ENCODE measurements around the gene QPCTL.

The QPCTL gene

DNA sequence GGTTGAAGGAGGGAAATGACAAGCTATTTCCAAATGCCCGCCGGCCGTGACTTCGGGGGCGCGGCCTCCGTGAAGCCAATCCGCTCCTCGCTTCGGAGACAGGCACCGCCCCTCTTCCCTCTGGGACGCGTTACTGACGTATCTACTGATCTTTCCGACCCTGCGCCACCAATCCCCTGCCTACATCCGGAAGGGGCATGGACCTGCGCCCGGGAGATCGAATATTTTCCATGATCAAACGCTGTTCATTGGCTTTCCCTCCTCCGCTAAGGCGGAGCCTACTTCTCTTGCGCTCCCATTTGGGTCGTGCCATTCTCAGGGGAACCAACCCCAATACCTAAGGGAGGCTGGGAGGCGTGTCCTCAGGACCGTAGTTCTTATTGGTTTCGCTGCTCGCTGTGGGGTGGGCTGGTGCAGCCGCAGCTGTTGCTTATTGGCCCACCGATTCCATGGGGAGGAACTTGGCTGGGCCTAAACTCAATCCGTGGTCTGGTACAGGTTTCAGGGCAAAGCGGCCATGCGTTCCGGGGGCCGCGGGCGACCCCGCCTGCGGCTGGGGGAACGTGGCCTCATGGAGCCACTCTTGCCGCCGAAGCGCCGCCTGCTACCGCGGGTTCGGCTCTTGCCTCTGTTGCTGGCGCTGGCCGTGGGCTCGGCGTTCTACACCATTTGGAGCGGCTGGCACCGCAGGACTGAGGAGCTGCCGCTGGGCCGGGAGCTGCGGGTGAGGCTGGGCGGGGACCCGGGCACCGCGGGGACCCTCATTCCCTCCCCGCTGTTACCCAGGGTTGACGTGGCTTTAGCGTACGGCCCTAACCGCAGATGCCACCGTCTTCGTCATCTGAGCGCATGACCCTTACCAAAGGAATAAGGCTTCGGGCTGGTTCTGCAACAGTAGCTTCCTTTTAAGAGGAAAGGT lies at the start of gene QPCTL:
TSS of gene QPCTL (plus strand) at position 480 of the 919 bp plus-strand sequence. CDS start at position 518, 38 bp downstream.
- peak; percentile 97 for DNase-seq

DNA sequence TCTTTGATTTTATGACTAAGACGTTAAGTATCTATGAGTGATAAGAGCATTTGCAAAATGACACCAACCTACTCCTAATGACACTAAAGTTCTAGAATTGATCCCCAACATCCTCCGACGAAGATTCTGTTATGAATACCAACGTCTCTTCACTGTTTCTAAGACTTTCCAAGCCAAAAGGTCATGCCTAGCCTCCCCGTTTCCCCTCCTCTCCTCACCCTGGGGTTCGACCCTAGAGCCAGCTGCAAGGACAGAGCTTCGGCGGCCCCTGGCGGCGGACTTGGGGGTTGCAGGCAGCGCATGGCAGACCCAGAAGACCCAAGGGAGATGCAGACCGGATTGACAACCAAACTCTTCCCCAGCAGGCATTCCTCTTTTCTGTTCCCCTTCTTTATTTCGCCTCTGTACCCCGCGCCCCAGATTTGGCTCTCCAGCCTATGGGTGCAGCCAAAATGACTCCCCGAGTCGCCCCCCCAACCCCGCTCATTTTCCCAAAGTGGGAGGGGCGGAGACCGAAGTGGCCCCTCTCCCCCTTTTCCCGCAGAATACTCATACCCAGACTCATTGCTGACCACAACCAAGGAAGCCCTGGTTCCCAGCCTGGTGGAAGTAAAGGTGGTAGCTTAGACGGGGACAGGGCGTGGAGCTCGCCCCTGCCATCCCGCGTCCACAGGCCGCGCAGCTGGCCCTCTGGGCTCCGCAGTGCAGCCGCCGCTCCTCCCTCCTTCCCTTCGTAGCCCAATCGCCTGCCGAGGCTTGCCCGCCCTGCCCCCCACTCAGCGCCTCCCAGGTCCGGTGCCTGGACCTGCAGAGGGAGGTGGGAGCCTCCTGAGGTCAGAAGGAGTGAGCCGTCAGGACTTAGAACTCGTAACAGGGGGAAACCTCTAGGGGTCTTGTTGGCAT lies 49.2 kb upstream of the QPCTL start:
- DNase-seq: peak; percentile 92

DNA sequence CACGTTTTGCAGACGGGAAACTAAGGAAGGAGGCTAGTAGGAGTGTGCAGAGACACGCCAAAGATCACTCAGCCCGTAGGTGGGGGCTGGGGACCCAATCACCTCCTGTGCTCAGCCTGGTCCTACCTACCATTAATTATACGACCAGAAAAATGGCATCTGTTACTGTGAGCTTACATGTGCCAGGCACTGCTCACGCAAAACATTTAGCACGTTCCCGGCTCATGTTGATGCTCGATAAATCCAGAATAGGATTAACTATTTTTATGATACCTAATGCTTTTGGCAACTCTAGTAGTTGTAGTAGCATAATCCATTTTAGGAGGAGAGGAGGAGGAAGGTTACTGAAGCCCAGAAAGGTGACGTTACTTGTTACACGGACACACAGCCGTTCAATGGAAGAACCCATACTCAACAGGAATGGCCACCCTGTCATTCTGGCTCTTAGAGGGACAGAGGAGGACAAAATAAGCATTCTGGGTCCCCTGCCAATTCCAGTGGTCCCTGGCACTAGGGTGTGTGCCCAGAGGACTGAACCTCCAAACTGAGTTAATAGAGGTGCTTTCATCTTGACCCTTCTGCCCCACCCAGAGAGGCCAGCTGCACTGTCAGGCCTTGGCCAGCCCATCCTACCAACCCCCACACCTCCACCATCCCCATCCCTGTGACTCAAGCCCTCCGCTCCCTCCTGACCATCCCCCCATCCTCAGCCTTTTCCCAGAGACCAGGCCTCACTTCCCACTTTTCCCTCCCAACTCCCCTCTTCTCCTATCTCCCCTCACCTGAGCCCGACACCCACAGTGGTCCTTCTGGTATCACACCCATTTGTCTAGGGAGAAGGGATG lies 48.3 kb upstream of the QPCTL start:
- DNase-seq: no peak

DNA sequence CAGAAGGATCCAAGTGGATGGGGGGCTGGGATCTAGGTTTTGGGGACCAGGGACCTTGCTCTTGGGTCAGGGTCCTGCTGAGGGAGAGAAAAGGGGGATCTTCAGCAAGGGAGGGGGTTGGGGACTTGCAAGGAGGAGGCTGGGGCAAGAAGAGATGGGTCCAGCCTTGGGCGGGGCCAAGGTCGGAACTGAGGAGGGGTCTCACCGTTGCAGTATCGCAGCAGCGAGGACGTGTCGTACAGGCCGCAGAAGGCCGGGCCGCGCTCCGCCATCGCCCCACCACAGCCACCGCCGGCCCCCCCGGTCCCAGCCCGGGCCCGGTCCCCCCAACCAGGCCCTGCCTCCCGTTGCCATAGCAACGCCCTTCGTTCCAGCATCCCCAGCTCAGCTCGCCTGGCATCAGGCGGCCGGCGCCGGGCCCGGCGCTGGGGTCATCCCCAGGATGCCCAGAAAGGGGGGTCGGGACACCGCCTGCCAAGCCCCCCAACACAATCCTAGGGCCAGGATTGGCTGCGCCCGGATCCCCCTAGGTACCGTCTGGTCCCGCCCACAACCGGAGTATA lies 47.3 kb upstream of the QPCTL start:
- DNase-seq: no peak

DNA sequence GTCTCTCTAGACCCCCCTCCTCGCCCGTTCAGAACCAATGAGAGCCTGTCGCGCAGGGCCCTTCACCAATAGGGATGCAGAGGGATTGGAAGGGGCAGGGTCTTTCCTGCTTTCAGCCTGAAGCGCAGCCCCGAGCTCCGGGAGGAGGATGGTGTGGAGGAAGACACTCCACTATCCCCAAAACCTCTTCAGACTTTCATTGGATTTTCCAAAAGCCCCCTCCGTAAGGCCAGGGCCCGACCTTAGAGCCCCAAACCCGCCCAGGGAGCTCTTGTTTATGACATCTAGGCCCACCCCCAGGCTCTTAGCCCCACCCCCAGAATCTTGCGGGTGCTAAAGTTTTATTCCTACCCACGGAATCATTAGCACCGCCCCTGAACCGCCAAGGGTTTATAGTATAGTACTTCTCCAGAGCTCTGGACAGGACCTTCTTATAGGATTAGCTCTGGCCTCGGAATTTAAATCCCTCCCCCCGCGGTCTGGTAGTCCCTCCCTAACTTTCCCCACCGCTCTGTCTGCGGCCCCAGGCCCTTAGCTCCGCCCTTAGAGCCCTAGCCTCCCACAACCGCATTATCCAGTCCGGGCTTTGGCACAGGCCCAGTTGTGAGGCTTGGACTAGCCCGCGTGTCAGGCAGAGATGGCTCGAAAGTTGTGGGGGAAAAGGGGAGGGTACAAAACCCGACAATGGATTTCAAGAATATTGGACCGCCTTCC lies 46.7 kb upstream of the QPCTL start:
- peak; percentile 83 for DNase-seq

DNA sequence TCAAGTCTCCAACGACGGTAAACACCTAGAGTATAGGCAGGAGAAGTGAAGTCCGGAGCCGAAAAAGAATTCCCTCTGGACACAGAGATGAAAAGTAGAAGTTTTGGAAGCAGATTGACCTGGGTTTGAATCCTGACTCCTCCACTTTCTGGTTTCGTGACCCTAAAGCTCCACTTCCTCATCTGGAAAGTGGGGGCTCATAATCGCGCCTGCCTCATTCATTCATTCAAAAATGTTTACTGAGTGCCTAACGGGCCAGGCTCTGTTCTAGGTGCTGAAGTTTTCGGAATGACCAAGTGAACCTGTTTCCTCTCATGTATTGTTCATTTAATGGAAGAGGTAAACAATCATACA lies 46.1 kb upstream of the QPCTL start:
- no peak for DNase-seq

DNA sequence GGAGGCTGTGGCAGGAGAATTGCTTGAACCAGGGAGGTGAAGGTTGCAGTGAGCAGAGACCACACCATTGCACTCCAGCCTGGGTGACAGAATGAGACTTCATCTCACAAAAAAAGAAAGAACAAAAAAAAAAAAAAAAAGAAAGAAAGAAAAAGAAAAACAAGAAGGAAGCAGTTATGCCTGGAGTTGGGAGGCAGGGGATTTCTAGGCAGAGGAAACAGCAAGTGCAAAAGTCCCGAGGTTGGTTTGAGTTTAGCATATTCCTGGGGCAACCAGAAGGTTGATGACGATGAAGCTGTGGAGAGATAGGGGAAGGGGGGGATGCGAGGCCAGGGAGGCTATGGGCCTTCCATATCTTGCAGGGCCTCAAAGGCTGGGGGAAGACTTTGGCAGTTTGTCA lies 41.7 kb upstream of the QPCTL start:
- DNase-seq: no peak

DNA sequence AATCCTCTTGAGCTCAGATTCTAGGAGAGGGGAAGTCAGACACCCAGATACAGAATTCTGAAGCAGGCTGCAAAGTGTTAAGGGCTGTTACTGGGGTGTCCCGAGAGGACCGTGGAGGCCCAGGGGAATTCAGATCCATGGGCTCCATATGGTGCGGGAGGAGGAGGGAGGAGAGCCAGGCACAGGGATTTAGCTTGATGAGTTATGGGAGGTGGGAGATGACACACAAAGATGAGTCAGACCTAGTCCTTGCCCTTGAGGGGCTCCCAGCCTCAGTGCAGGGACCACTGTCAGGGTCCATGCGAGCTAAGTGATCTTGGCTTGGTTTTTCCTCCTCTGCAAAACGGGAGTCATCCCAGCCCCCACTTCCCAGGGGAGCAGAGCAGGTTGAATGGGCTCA lies 38.8 kb upstream of the QPCTL start:
- no peak for DNase-seq

DNA sequence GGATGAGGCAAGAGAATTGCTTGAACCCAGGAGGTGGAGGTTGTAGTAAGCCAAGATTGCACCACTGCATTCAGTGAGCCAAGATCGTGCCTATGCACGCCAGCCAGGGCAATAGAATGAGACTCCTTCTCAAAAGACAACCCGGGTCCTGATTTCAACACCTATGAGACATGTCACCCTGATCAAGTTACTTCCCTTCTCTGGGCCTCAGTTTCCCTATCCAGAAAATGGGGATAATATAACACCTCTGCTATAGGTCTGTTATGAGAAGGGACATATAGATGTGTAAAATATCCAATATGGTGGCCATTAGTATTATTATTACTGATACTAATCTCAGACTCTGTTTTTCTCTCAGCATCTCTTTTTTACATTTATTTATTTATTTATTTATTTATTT lies 37.4 kb upstream of the QPCTL start:
- DNase-seq: no peak

DNA sequence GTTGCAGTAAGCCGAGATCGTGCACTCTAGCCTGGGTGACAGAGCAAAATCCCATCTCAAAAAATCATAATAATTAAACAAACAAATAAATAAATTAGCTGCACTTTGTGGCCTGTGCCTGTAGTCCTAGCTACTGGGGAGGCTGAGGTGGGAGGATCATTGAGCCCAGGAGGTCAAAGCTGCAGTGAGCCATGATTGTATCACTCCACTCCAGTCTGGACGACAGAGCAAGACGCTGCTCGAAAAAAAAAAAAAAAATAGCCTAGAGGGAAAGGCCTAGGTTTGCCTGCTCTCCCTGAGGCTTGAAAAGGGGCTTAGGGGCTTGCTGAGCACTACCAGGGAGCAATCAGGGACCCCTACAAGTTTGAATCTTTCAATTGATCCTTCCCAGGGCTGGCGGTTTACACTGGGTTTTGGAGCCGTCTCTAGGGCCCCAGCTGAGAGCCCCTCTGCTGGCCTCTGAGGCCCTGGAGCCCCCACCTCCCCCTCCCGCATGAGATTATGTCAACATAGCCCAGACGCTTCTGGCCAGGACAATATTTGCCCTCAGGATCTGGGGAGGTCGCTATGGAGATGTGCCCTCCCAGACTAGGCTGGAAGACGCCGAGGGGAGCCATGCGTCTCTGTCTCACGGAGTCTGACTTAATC lies 34.8 kb upstream of the QPCTL start:
- no peak for DNase-seq

DNA sequence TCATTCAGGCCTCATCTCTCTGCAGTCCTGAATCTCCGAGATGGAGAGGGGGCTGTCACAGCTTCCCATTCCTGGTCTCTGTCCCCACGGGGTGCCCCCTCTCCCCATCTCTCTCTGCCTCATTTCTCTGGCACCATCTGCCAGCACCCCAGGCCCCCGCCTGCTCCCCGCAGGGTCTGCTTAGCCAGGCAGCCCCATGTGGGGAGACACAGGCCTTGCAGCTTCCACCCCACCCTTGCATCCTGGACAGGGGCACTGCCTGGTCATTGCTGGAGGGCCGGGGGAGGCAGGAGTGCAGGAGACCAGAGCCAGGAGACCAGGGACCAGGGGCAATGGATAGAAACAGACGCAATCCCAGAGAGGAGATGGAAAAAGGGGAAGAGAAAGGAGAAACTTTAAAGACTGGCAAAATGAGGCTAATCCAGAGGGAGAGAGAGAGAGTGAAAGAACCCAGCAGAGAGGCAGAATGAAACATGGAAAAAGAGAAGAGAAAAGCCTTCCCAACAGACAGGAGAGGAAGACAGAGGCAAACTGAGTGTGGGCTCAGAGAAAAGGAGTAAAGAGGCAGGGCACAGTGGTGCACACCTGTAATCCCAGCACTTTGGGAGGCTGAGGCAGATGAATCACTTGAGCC lies 33.3 kb upstream of the QPCTL start:
- no peak for DNase-seq

DNA sequence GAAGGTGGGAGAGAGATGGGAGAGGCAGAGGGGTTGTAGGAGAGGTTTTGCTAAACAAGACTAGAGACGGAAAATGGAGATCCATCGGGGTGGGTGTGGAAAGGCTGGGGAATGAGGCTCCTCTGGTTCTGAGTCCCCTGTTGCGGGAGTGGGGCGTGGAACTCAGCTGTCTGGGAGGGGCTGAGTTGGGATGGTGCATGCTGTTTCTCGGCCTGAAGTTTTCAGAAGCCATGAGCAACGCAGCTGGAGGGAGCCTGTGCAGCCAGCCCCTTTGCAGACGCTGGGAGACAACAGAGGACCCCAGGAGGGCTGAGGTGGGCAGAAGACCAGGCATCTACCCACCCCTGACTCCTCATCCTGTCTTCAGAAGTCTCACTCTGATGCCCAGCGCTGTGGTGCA lies 31.8 kb upstream of the QPCTL start:
- DNase-seq: no peak

DNA sequence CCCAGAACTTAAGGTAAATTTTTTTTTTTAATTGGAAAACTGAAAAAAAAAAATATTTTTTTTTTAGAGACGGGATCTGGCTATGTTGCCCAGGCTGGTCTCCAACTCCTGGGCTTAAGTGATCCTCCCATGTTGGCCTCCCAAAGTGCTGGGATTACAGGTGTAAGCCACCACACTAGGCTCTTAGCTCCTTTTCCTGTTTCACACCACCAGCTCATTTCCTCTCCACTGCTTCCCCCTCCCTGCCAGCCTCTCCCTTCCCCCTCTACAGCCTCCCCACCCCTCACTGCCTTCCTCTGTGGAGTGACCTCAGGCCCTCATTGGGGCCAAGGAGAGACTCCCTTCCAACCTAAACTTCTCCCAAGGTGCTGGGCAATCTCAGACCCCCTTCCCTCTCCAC lies 28.7 kb upstream of the QPCTL start:
- no peak for DNase-seq

DNA sequence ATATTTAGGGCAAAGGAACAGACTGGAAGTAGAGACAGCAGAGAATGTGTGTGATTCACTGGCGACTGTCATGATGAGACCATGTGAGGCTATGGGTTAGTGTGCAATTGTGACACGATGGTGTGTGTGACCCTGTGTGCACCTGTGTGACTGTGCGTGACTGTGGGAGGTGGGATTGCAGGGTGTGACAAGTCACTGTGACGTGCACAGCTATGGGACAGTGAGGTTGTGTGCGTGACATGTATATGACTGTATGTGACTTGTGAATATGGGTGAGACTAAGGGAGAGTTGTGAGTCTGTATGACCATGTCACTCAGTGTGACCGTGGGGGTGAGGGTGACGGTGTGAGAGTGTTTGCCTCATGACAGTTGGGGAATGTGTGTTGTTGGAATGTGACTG lies 27.9 kb upstream of the QPCTL start:
- no peak for DNase-seq

DNA sequence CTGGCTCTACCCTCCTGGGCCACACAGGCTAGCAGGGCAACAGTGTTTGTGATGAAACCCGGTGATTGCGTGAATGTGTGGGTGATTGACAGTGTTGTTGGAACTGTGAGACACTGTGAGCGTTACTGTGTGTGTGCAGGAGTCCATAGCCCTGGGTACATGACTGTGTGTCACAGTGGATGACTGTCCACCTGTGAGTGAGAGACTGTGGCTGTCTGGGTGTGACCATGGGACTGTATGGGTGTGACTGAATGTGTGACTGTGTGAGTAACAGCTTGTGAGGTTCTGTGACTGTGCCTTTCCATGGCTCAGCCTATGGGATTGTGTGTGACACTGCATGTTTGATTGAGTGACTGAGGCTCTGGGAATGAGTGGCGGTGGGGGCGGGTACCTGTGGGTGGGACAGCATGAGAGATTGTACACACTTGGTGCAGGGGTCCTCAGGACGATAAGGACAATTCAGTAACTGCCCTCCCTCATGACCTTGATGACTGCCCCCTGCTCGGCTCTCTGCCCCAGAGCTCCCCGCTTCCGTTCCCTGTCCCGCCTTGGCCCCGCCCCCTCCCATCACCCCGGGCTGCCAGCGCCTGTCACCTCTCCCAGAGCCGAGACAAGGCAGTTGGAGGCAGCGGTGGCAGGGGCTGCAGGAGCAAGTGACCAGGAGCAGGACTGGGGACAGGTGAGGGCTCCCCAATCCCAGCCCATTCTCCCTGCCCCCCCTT lies 24.7 kb upstream of the QPCTL start, which contains the start of gene GIPR:
TSS of gene GIPR (plus strand) at position 602 of the 722 bp plus-strand sequence. CDS start 1,300 bp downstream, outside the sequence.
- DNase-seq: peak; percentile 80

DNA sequence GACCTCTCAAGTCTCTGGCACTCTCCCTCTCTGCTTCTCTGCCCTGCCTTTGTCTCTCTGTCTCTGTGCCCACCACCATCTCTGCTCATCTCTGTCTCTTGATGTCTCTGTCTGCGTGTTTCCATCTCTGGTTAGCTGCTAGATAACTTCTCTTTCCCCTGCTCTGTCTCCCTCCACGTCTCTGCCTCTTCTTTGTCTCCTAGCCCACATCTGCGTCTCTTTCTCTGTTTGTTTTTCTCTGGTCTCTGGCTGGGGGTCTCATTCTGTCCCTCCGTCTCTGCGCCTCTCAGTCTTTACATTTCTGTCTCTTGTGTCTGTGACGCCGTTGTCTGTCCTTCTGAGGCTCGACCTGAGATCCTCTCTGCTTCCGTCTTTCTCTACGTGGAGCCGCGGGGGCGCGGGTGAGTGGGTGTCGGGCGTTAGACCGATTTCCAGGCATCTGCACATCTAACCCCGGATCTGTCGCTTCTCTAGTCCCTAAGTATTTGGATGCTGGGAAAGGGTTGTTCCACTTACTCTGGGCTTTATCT lies 24.1 kb upstream of the QPCTL start:
- DNase-seq: peak; percentile 50

DNA sequence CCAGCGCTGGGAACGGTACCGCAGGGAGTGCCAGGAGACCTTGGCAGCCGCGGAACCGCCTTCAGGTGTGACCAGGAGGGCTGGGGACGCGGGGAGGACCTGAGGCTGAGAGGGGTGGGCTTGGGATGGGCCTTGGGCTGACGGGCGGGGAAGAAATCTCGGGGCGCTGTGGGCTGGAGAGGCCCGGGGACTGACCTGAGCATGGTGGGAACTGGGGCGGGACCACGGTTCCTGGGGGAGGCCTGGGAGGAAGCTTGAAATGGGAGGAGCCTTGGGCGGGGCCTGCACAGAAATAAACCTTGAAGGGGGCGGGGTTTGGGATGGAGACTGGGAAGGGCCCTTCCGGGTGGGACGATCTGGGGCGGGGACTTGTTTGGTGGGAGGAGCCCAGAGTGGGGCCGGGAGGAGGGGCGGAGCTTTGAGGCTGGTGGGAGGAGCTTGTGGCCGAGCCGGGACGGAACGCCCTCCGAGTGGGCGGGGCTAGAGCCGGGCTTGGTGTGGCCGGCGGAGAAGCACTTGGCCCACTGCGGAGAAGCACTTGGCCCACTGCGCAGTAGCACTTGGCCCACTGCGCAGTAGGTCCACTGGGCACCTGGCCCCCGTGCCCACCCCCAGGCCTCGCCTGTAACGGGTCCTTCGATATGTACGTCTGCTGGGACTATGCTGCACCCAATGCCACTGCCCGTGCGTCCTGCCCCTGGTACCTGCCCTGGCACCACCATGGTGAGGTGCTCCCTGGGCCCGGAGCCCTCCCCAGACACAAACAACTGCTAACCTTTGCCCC lies 21.6 kb upstream of the QPCTL start:
- DNase-seq: peak; percentile 50

DNA sequence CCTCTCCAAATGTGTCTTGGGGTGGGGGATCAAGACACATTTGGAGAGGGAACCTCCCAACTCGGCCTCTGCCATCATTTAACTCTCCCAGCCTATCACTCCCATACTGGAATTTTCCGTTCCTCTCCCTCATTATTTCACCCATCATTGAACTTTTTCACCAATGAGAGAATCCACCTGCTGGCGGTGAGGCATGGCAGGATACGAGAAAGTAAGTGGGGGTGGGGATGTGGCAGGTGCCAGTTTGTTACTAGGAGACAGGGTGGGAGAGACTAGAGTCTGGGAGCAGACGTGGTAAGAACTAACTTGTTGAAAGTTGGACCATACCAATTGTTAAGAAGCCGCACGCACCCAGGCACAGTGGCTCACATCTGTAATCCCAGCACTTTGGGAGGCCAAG lies 17.5 kb upstream of the QPCTL start:
- DNase-seq: no peak

DNA sequence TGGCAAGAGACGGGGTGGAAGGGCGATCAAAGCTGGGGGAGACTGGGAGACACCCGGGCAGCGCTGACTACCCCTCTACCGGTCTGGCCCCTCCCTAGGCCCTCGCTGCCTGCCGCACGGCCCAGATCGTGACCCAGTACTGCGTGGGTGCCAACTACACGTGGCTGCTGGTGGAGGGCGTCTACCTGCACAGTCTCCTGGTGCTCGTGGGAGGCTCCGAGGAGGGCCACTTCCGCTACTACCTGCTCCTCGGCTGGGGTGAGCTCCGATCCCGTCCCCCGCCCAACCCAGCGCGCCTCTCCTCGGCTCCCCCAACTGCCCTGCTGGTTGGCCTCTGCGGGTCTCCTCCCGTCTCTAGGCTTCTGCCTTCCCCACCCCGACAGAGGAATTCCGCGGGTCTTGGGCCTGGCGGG lies 15.6 kb upstream of the QPCTL start:
- peak; percentile 69 for DNase-seq

All from CD4-positive, alpha-beta T cell treated with Interleukin-17A for 4 hours (primary cell).